KOPT-K1 (cell line): ENCODE data around the gene TOP1.
A peak's percentile ranks its signal among the peaks of the same experiment; 100 is the strongest.

Experiments
- H3K27ac ChIP-seq: fragments of 200-600 bp; sonication (generic); 2 replicates; pipeline ENCODE4 v1.5.1; 2016; ENCODE audit warnings: antibody characterized with exemption, mild to moderate bottlenecking, low read depth, low read length; ENCODE audit not compliant: poor library complexity, severe bottlenecking
- H3K36me3 ChIP-seq: fragments of 200-600 bp; sonication (generic); 2 replicates; pipeline ENCODE4 v1.5.1; 2017; ENCODE audit warnings: antibody characterized with exemption, mild to moderate bottlenecking, low read length, moderate library complexity; ENCODE audit not compliant: insufficient read depth
- H3K9me3 ChIP-seq: fragments of 200-600 bp; sonication (generic); 2 replicates; pipeline ENCODE4 v1.5.1; 2017; ENCODE audit warnings: antibody characterized with exemption, low read length, mild to moderate bottlenecking; ENCODE audit not compliant: insufficient read depth, poor library complexity, severe bottlenecking

Gene TOP1

DNA sequence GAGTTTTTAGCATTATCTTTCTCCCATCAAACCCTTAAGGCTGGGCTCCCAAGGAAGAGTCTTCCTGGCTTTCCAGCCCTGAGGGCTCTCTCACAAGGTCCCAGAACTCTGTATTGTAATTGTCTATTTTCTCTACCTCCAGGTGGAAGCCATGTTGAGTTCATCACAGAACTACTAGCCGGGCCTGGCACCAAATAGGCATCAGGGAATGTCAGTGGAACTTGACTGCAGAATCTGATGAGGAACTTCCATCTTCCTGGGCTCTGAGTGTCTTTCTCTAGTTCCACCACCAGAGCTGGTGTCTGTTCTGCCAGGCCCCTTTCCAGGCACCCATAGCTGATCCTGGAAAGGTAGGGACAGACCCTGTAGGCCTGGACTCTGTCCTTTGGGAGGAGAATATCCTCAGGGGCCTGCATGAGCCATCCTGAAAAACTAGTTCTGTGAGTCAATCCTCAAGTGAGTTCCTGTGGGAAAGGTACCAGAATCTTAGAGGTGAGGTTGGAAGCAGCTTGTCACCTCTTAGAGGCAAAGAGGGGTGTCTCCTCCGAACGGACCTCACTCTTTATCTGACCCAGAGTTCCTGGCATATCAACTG is 11.1 kb upstream of the TOP1 start:
- Histone ChIP-seq H3K9me3 (no peaks in the 10 kb centered on the region), H3K27ac (no peak overlapping the region), H3K36me3 (no peaks in the 10 kb centered on the region)

DNA sequence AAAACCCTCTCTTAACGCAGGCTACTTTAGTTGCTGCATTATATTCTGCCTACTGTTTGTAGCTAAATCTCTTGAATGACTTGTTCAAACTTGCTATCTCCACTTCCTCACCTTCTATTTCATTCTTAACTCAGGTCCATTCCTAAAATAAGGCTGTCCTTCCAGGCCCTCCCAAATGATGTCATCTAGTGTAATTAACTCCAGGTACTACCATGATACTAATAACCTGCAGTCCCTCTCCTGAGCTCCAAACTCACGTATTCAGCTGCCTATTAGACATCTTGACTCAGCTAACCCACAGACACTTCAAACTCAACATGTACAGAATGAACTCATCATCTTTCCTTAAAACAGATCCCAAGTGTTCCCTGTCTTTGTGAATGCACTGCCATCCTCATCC is 10.5 kb upstream of the TOP1 start:
- Histone ChIP-seq H3K27ac (no peak overlapping the region), H3K36me3 (no peaks in the 10 kb centered on the region), H3K9me3 (no peaks in the 10 kb centered on the region)

DNA sequence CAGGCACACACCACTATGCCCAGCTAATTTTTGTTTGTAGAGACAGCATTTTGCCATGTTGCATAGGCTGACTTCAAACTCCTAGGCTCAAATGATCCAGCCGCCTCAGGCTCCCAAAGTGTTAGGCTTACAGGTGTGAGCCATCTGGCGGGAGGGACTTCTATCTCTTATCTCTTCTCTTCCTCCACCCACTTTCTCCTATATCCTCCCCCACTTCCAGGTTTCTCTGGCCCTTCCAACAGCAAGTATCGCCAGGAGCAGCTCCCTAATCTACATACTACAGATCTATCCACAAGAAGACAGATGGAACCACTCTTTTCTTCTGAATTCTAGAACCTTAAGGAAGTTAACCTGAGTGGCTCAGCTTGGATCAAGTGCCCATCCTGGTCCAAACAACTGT is 5.1 kb upstream of the TOP1 start:
- no peaks in the 10 kb centered on the region for H3K36me3 ChIP-seq
- H3K27ac ChIP-seq, result no peak overlapping the region
- H3K9me3 ChIP-seq, result no peaks in the 10 kb centered on the region

DNA sequence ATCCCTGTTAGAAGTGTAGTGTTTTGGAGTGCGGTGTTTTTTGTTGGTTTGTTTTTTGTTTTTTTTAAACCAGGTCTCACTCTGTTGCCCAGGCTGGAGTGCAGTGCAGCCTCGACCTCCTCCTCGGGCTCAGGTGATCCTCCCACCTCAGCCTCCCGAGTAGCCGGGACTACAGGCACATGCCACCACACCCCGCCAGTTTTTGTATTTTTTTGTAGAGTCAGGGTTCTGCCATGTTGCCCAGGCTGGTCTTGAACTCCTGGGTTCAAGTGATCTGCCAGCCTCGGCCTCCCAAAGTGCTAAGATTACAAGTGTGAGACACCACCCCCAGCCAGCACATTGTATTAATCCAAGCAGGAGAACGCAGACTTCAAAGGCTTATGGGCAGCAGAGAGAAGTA is 1.3 kb upstream of the TOP1 start:
- no peak overlapping the region for H3K27ac ChIP-seq
- peaks cover 20% of the 10 kb centered on the region for H3K36me3 ChIP-seq
- H3K9me3 ChIP-seq, result no peaks in the 10 kb centered on the region

DNA sequence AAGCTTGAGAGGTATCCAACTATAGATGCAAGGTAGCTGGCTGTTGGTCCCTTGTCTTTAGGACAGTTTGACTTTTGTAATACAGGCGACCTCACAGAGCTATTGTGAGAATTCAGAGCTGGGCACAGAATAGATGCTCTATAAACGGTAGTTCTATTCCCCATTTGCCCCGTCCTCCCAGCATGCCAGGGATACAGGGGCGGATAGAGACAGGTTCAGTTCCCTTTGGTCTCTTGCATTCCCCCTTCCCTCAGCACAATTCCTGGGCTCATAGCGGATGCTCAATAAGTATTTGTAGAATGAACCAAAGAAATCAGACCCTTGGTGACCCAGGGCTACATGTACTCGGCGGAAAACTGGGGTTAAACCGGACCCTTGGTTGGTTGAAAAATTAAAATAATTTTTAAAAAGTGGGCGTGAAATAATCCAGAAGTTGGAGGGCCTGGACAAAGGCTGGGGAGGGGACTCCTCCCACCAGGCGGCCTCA is 707 bp upstream of the TOP1 start:
- Histone ChIP-seq H3K36me3 (peaks cover 25% of the 10 kb centered on the region), H3K9me3 (no peaks in the 10 kb centered on the region), H3K27ac (peak overlapping the region; percentile 81)

DNA sequence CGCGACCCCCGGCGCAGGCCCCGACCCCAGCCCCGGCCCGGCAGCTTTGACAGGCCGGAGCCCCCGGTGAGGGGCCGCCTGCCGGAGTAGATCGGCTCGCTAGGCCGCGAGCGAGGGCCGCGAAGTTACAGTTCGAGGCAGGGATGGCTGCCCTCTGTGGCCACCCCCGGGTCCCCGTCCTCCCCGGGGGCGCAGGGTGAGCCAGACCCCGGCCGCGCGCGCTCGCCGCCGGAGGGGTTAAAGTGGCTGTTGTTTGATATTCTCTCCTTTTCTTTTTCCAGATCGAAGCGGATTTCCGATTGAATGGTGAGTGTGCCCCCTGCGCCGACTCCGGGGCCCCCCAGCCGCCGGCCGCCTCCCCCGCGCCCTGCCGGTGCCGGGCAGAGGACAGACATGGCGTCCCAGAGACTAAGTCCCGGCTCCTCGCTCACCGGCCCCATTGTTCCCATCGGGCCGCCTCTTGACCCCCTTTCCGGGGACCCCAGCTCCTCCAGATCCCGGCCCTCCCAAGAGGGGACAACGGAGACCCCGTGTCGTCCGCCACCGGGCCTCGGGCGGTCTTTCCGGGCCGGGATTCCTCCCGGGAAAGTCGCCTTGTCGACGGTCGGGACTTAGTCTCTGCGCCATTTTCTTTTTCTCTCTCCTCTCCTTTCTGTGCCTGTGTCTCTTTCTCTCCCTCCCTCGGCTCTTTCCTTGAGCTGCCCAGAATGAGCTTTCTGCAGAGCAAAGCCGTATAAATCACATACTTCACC is 704 bp downstream of the TOP1 start:
- H3K36me3 ChIP-seq, result peaks cover 40% of the 10 kb centered on the region

DNA sequence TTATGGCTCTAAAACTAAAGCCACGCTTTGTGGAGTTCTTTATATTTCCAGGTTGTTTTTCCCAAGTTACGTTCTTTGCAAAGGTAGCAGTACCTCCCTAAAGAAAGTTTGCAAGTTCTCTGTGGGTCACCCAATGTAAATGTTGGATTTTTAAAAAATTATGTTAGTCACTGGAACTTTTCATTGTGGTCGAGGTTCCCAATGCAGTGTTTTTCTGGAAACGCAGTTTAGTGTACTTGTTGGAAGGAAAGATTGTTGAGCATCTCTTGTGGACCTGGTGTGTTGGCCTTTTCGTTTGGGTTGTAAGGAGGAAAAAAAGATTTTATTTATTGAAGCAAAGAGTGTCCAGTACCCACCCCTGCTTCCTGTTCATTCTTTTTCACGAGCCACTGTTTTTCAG is 1.4 kb downstream of the TOP1 start:
- H3K9me3 ChIP-seq, result no peaks in the 10 kb centered on the region
- peaks cover 47% of the 10 kb centered on the region for H3K36me3 ChIP-seq
- H3K27ac ChIP-seq, result peak overlapping the region; percentile 81

More for the DNA sequence above, 704 bp downstream of the TOP1 start:
- Histone ChIP-seq H3K27ac (peak overlapping the region; percentile 81), H3K9me3 (no peaks in the 10 kb centered on the region)

DNA sequence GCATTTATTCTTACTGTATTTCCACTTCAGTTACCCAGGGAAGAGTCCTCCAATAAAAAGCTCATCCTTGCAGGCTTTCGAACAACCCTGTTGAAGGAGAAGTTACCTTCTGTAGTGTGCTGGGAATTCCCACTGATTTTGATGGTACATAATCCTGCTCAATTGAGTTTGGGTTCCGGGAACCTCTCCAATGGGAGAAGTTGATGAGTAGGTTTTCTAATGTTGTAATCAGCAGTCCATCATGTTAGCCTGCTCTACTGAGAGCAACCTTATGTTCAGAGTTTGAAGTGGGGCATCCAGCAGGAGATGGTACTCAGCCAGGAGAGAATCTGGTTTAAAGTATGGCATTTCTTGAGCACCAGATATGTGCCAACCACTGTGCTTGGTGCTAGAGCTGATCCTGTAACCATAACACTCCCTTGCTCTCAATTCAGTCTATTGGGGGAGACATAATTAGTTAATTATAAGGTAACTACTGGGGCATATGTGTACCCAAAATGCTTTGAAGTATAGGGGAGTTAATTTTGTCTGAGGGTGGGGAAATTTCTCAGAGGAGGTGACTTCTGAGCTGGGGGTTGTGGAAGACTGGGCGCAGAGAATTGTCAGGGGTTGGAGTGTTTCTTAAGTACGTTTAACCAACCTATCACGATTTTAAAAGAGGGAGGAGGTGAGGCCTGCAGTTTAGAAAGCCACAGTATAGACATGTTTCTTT is 2.1 kb downstream of the TOP1 start:
- Histone ChIP-seq H3K36me3 (peaks cover 53% of the 10 kb centered on the region), H3K9me3 (no peaks in the 10 kb centered on the region), H3K27ac (no peak overlapping the region)

DNA sequence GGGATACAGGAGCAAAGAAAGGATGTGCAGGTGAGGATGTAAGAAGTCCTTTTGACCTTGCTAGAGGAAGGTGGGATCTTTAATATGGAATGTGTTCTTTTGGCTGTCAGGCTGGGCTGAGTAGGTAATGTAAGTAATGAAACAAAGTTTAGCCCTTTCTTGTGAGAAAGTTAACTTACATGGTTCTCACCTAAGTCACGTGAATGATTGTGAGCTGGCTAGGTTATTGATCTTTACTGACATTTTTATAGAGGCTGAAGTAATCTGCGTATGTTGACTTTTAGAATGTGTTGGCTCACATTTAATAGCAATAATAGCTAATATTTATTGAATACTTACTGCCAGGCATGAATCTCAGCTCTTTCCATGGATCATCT is 2.6 kb downstream of the TOP1 start:
- Histone ChIP-seq H3K36me3 (peaks cover 59% of the 10 kb centered on the region), H3K27ac (no peak overlapping the region)

DNA sequence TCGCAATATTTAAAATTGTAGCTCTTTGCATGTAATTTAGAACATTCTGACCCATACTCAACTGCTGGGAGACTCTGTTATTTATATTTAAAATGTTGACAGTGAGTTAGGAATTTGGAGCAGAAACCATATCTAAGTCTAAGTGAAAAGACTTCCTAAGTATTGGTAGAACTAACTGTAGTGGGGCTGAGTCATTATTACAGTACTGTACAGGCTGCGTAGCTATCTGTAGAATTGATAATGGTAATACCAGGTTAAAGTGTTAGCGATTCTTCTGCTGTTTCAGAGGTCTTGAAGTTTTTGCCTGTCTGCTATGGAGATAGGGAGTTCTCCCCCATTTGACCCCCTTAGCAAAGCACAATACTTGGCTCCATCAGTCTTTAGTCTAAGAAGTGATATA is 3.6 kb downstream of the TOP1 start:
- Histone ChIP-seq H3K9me3 (no peaks in the 10 kb centered on the region), H3K36me3 (peaks cover 69% of the 10 kb centered on the region), H3K27ac (no peak overlapping the region)

More for the DNA sequence above, 2.6 kb downstream of the TOP1 start:
- H3K9me3 ChIP-seq, result no peaks in the 10 kb centered on the region

DNA sequence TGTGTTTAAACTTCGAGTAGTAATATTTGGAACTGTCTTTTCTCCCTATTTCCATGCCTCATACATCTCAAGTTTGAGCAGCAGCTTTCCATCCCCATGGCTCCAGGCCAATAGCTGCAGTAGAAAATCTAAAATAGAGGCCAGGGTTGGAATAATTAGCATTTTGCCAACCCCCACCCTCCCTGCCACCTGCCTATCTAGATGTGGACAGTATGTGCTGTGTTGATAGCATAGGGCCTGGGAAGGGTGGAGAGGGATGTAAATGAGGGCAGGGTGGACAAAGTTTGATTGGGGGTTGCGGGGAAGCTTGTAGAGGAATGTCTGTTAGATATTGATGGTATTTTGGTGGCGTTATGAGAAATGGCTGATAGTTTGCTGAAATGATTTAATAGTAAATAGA is 5.6 kb downstream of the TOP1 start:
- Histone ChIP-seq H3K9me3 (no peaks in the 10 kb centered on the region), H3K27ac (no peak overlapping the region), H3K36me3 (peaks cover 87% of the 10 kb centered on the region)

DNA sequence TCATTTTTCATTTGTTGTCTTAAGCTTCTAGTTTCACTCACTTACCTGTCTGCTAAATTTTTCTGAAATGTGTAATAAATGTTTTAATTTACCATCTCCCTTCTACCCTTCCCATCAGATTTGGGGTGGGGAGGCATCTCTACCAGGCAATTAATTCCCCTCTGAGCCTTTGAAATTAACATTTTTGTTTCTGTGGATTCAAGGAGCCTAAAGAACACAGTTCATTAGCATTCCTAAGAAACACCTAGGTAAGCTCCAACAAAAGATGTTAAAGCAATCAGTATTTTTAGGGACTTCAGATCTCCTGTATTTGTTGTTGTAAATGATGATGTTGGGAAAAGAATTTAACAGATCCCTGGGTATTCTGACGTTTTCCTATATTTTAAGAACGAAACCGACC is 6.6 kb downstream of the TOP1 start:
- Histone ChIP-seq H3K9me3 (no peaks in the 10 kb centered on the region), H3K27ac (no peak overlapping the region), H3K36me3 (peaks cover 88% of the 10 kb centered on the region)

DNA sequence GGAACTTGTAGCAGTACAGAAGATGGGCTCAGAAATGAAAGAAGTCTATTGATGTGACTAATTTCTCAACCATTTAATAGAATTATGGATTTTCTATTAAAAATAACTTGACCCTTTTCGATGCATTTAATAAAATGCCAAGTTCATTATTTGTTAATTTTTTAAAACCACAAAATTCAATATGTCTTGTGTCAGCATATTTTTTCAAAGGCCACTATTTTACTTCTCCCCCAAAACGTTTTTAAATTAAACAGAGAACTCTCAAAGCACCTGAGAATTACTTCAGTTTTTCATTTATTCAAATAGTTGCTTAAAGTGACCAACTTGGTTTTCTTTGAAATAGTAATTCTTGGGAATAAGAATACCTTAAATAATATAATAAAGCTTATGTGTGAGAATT is 8.6 kb downstream of the TOP1 start:
- Histone ChIP-seq H3K27ac (no peak overlapping the region), H3K9me3 (no peaks in the 10 kb centered on the region), H3K36me3 (peaks cover 83% of the 10 kb centered on the region)

DNA sequence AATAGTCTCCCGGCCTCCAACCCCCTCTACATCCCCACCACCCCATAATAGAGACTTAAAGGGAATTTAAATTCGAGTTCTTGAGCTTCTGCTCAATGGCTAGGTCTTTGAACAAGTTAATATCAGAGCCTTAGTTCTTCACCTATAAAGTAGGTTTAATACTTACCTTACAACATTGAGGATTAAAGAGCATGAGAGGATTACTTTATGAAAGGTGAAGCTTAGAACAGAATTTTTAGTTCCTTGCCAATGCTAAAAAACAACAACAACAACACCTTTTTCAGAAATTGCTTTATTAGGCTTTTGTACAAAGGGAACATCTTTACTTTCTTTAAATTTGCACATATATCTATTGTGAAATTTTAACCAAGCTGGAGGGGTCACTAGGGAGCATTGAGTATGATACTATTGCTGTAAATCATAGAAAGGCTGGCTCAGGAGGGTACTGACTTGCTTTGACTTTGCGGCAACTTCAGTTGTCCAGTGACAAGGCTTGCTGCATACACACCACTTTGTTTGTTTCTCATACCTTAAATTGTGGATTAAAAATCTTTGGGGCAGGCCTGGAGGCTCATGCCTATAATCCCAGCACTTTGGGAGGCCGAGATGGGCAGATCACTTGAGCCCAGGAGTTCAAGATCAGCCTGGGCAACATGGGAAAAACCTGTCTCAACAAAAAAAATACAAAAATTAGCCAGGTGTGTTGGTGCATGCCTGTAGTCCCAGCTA is 9.7 kb downstream of the TOP1 start:
- no peak overlapping the region for H3K27ac ChIP-seq
- H3K9me3 ChIP-seq, result no peaks in the 10 kb centered on the region
- peaks cover 82% of the 10 kb centered on the region for H3K36me3 ChIP-seq

DNA sequence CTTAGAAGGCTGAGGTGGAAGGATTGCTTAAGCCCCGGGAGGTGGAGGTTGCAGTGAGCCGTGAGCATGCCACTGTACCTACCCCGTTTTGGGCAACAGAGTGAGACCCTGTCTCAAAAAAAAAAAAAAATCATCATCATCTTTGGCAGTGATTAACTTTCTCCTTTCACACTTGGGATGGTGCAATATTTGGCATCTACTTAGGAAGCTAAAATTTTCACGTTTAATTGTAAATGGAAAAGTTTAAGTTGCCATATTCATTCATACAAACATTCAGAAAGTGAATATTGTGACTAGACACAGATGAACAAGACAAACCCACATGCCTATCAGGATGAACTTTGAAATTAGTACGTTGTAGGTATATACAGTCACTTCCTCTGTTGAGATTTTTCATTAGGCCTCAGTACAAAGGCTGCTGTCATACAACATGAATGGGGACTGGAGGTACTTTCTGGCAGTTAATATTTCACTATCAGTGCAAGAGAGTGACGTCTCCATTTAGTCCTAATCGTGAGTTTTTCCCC is 10.3 kb downstream of the TOP1 start:
- Histone ChIP-seq H3K9me3 (no peaks in the 10 kb centered on the region), H3K27ac (no peak overlapping the region), H3K36me3 (peaks cover 81% of the 10 kb centered on the region)
